Astrocyte of the spinal cord (primary cell): ENCODE results near the gene NOL4.

Source experiments
- DNase-seq: peaks from one replicate; pipeline ENCODE4 v3.0.0; 2011; ENCODE audit warnings: low read depth, low spot score
- H3K4me3 ChIP-seq: 2 replicates; pipeline ENCODE4 v1.5.1; 2011; ENCODE audit warnings: low read depth, mild to moderate bottlenecking, low read length, moderate library complexity
- in situ Hi-C: cut with HindIII; loops from 2 replicates; pipeline ENCODE4 v1.10.0; 2017; ENCODE audit warnings: low sequenced_read_pairs
- TF ChIP-seq, protein P1 (sequence below): IDR thresholded peaks from 2 replicates; pipeline ENCODE4 v1.5.1; 2012; ENCODE audit warnings: low read depth, mild to moderate bottlenecking, low read length, inconsistent platforms

Gene NOL4

DNA sequence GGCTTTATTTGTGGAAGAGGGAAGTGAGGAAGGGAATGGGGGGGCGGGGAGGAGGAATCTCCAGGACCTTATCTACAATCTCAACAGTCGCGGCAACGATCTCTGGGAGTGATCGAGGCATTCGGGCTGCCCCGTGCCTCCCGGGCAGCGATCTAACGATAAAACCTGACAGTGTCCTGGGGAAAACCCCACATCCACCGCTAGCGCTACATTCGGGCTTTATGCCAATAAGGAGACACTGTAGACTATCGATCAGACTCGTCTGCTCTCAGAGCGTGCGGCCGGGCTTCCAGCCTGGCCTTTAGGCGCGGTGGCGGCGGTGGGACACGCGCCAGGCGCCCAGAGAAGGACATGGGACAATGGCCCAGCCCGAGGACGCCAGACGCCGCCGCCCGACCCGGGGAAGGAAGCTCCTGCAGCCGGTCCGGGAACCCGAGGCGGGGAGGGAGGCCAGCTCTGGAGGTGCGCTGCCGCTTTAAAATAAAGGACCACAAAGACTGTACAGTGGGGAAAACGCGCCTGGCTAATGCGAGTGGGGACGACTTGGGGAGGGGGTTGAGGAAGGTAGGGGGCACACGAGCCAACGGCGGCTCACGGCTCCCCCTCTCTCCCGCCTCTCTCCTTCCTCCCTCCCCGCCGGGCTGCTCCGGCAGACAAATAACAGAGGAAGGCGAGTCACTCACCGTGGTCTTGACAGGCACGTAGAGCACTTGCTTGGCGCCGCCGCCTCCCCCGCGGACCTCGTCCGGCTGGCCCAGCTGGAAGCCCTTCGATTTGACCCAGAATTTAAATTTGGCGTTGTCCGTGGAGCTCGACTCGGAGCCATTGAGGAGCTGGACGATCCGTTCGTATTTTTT, 2.2 kb downstream of the NOL4 start:
- in situ Hi-C loops = no loop called here

GRCh38 chr18:34221971-34222306, 2.8 kb downstream of the NOL4 start:
- TF ChIP-seq, protein P1, sequence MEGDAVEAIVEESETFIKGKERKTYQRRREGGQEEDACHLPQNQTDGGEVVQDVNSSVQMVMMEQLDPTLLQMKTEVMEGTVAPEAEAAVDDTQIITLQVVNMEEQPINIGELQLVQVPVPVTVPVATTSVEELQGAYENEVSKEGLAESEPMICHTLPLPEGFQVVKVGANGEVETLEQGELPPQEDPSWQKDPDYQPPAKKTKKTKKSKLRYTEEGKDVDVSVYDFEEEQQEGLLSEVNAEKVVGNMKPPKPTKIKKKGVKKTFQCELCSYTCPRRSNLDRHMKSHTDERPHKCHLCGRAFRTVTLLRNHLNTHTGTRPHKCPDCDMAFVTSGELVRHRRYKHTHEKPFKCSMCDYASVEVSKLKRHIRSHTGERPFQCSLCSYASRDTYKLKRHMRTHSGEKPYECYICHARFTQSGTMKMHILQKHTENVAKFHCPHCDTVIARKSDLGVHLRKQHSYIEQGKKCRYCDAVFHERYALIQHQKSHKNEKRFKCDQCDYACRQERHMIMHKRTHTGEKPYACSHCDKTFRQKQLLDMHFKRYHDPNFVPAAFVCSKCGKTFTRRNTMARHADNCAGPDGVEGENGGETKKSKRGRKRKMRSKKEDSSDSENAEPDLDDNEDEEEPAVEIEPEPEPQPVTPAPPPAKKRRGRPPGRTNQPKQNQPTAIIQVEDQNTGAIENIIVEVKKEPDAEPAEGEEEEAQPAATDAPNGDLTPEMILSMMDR = no peak
- H3K4me3 ChIP-seq = peak overlapping the region; percentile 50
- peak; percentile 3 for DNase-seq
- in situ Hi-C loops = no loop called here

More for the DNA sequence above, 2.2 kb downstream of the NOL4 start:
- H3K4me3 ChIP-seq = peak overlapping the region; percentile 50
- TF ChIP-seq, protein P1 = no peak
- DNase-seq = peak; percentile 9

DNA sequence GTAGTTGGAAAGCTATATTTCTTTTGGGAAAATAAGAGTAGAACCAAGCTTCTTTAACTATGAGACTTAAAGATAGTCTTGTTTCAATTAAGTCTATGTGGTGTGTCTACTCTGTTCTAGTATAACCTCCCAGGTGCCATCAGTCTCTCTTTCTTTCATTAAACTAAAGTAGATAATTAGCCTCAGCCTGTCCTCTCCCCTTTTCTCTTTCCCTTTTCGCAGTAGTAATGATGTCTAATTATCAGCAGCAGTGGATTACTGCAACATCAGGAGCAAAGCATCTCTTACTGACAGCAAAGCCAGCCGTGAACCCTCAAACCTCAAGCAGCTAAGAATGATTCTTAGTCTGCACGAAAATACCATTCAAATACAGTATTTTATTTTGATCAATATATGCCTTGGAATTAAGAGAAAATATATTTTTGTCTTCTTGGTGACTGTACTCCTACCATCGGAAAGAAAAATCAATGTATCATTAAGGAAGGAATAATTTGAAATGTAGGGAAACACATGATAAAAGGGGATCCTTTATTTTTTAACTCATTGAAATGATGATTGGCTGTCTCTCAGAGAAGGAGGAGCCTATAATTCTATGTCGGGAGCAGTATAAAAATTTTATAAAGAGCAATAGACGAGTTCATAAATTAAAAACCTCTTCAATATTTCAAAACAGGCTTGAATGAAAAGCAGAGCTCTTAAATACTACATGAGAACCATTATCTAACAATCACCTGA, 4.5 kb downstream of the NOL4 start:
- no peak overlapping the region for H3K4me3 ChIP-seq
- in situ Hi-C loops = no loop called here

GRCh38 chr18:34219651-34220050, 5.1 kb downstream of the NOL4 start:
- in situ Hi-C loops = no loop called here
- TF ChIP-seq, protein P1 = no peak
- no peak overlapping the region for H3K4me3 ChIP-seq
- no peak for DNase-seq

More for the DNA sequence above, 4.5 kb downstream of the NOL4 start:
- no peak for DNase-seq
- TF ChIP-seq, protein P1 = no peak

GRCh38 chr18:34212511-34212910, 12.2 kb downstream of the NOL4 start:
- in situ Hi-C loops = no loop called here
- DNase-seq = no peak
- TF ChIP-seq, protein P1 = no peak
- no peak overlapping the region for H3K4me3 ChIP-seq

- in situ Hi-C loops = no loop called here
- TF ChIP-seq, protein P1 = no peak
- H3K4me3 ChIP-seq = no peak overlapping the region
- no peak for DNase-seq
Measured at GRCh38 chr18:34207344-34207851, 17.3 kb downstream of the NOL4 start.
